HepG2 (cell line): ENCODE measurements around the gene THBS1. TPM values are rescaled to one million over a fixed set of nuclear protein-coding genes. Genes with fewer than 3 reads are reported as not detected.

Experiments used
- ATAC-seq: fragments of 200-7000 bp; cut with Tn5 transposase; 3 replicates; pipeline ENCODE4 v1.9.1; 2020; ENCODE audit warnings: mild to moderate bottlenecking, moderate library complexity
- BruUV-seq: library from RNA; stranded (reverse); fragments of 400-500 nt; replicated peaks from 2 replicates; lab custom pipeline; 2021; lab: Mats Ljungman, UMichigan
- CTCF ChIA-PET: fragments of 300-600 bp; formaldehyde crosslinking; extraction: SDS; loops from one replicate; lab custom pipeline; 2021; ENCODE audit warnings: low total read pairs, inconsistent platforms, low intra/inter-chr PET ratio; lab: Yijun Ruan, JAX
- POLR2A ChIA-PET: fragments of 350-600 bp; sonication (Branson Sonifier 250); formaldehyde crosslinking; loops from one replicate; lab custom pipeline; 2020; ENCODE audit warnings: antibody characterized with exemption, inconsistent platforms; lab: Yijun Ruan, JAX
- DNase-seq: peaks from one replicate; pipeline ENCODE4 v3.0.0-alpha.2; 2015; ENCODE audit warnings: low spot score
- FAIRE-seq: peaks from 3 replicates; lab custom pipeline; 2011; peaks lifted over from hg19 to GRCh38; lab: Jason Lieb, UNC
- H2AFZ ChIP-seq: one replicate; pipeline ENCODE4 v1.6.1; 2011; ENCODE audit warnings: low read length, inconsistent platforms
- H3K27ac ChIP-seq: fragments of 300-600 bp; 3 replicates; pipeline ENCODE4 v1.8.0; 2011; ENCODE audit warnings: mixed run types, mild to moderate bottlenecking, mixed read lengths, low read length, inconsistent platforms; ENCODE audit not compliant: insufficient read depth; ENCODE audit errors: extremely low read length
- H3K27me3 ChIP-seq, 2 experiments: fragments of 200-600 bp in 1 of 2; 2 replicates in 1 of 2; 3 replicates in 1 of 2; pipeline versions ENCODE4 v1.6.0 to v1.8.0; 2011; ENCODE audit warnings: low read length in 2 of 2, mild to moderate bottlenecking in 2 of 2, moderate library complexity in 2 of 2, inconsistent platforms in 1 of 2; ENCODE audit not compliant: insufficient read depth in 2 of 2, control insufficient read depth in 1 of 2
- H3K36me3 ChIP-seq, 2 experiments: fragments of 200-600 bp in 1 of 2; replicated peaks in 1 of 2; 2 replicates in 1 of 2; 3 replicates in 1 of 2; pipeline versions ENCODE4 v1.5.1 to v1.8.0; 2011; ENCODE audit warnings: low read length in 2 of 2, inconsistent platforms in 1 of 2; ENCODE audit not compliant: insufficient read depth in 2 of 2, control insufficient read depth in 1 of 2
- H3K4me1 ChIP-seq: 2 replicates; pipeline ENCODE4 v1.5.1; 2012; ENCODE audit warnings: low read length, inconsistent platforms; ENCODE audit not compliant: insufficient read depth
- H3K4me2 ChIP-seq: 2 replicates; pipeline ENCODE4 v1.6.0; 2011; ENCODE audit warnings: low read depth, low read length, inconsistent platforms
- H3K4me3 ChIP-seq, 3 experiments: fragments of 200-600 bp in 1 of 3; sonication (generic), shearing (Covaris generic) in 1 of 3; replicated peaks in 1 of 3; 2 replicates each; pipeline ENCODE4 v1.5.1; 2011 to 2016; ENCODE audit warnings: low read length in 3 of 3, inconsistent platforms in 2 of 3, low read depth in 2 of 3, mild to moderate bottlenecking in 2 of 3, control low read depth in 1 of 3, mixed read lengths in 1 of 3; ENCODE audit not compliant: insufficient read depth in 1 of 3
- H3K79me2 ChIP-seq: one replicate; pipeline ENCODE4 v1.6.1; 2011; ENCODE audit warnings: low read length, inconsistent platforms; ENCODE audit not compliant: insufficient read depth
- H3K9ac ChIP-seq: 2 replicates; pipeline ENCODE4 v1.6.0; 2011; ENCODE audit warnings: mild to moderate bottlenecking, low read depth, low read length, inconsistent platforms; ENCODE audit not compliant: insufficient read depth
- H3K9me3 ChIP-seq: 2 replicates; pipeline ENCODE4 v1.5.1; 2012; ENCODE audit warnings: mild to moderate bottlenecking, low read length
- H4K20me1 ChIP-seq: 2 replicates; pipeline ENCODE4 v1.6.0; 2011; ENCODE audit warnings: inconsistent platforms, mild to moderate bottlenecking, low read length, moderate library complexity; ENCODE audit not compliant: insufficient read depth
- IRF9 ChIP-seq: sonication (generic); formaldehyde crosslinking; IDR thresholded peaks from 2 replicates; pipeline ENCODE4 v1.8.0; 2022; ENCODE audit warnings: missing genetic modification reagents, mild to moderate bottlenecking, borderline replicate concordance
- MAX ChIP-seq: IDR thresholded peaks from 2 replicates; pipeline ENCODE4 v1.6.1; 2012; ENCODE audit warnings: inconsistent platforms
- MNT ChIP-seq: fragments of 450-650 bp; IDR thresholded peaks from 2 replicates; pipeline ENCODE4 v1.6.1; 2016
- PAXIP1 ChIP-seq: sonication (generic); formaldehyde crosslinking; conservative IDR thresholded peaks from 2 replicates; pipeline ENCODE4 v1.4.0; 2020; ENCODE audit warnings: mild to moderate bottlenecking, missing genetic modification reagents, moderate library complexity
- PPARG ChIP-seq: conservative IDR thresholded peaks from 2 replicates; pipeline ENCODE4 v1.6.1; 2016; ENCODE audit warnings: missing biosample characterization, missing genetic modification reagents
- ZNF569 ChIP-seq: sonication (generic); formaldehyde crosslinking; IDR thresholded peaks from 2 replicates; pipeline ENCODE4 v1.5.0; 2020; ENCODE audit warnings: mild to moderate bottlenecking, missing genetic modification reagents, moderate library complexity, borderline replicate concordance
- ZNF766 ChIP-seq: sonication (generic); formaldehyde crosslinking; IDR thresholded peaks from 2 replicates; pipeline ENCODE4 v1.5.0; 2020; ENCODE audit warnings: missing genetic modification reagents, borderline replicate concordance
- ZNF776 ChIP-seq: sonication (generic); formaldehyde crosslinking; IDR thresholded peaks from 2 replicates; pipeline ENCODE4 v1.4.0; 2020; ENCODE audit warnings: mild to moderate bottlenecking, missing genetic modification reagents
- WGBS: methylation state at CpG from one replicate; pipeline ENCODE4 v1.1.6; 2017; ENCODE audit warnings: low lambda C conversion rate; 5-methylcytosine and 5-hydroxymethylcytosine counted together
- in situ Hi-C: cut with HindIII; loops from 2 replicates; pipeline ENCODE4 v1.10.0; 2017; ENCODE audit warnings: low pct_unique_long_range_greater_than_20kb; ENCODE audit not compliant: extremely low pct_ligation_motif_present
- intact Hi-C: fragments of 100-400 bp; cut with micrococcal nuclease; formaldehyde crosslinking; loops from one replicate; pipeline ENCODE4 v1.10.0; 2022; ENCODE audit not compliant: unreplicated experiment
- polyA plus RNA-seq, 8 experiments: library from polyadenylated mRNA; depleted of rRNA in 3 of 8; stranded (reverse) in 7 of 8; unstranded in 1 of 8; fragments of >200 nt; fragmentation: Illumina TruSeq in 4 of 8; extraction: Trizol in 4 of 8; gene quantifications; 2 replicates each; pipeline versions ENCODE4 v1.2.1 to v1.2.3, GENCODE V29; 2011 to 2016; ENCODE audit warnings: low read depth in 4 of 8, missing spikeins in 1 of 8, mixed read lengths in 1 of 8; ENCODE audit not compliant: insufficient read depth in 1 of 8
- total RNA-seq, 5 experiments: library from RNA; depleted of rRNA; stranded (reverse); fragments of >200 nt; fragmentation: Illumina TruSeq; extraction: Trizol; gene quantifications; 2 replicates each; pipeline ENCODE4 v1.2.3, GENCODE V29; 2016; ENCODE audit warnings: low read depth in 1 of 5

THBS1 gene
- total and polyA plus RNA-seq, 2 of the 13 experiments (the other 11 are each of a cell fraction or from before 2014, with no cell fraction given), result 54.7 to 67.1 TPM

- CTCF ChIA-PET, result no interaction called here
- TF ChIP-seq ZNF776 (CRISPR knock-in tag) (no peak), MNT (peak; percentile 83)
- TF ChIP-seq, all 625 proteins: peak for 1
- no TSS peak for BruUV-seq
Observed at GRCh38 chr15:39535466-39535865, 45.4 kb upstream of the THBS1 start.

GRCh38 chr15:39538936-39539335 lies 41.9 kb upstream of the THBS1 start:
- CTCF ChIA-PET, result no interaction called here

More at GRCh38 chr15:39535466-39535865, 45.4 kb upstream of the THBS1 start:
- Histone ChIP-seq H3K4me1 (no peaks in the 10 kb centered on the region), H3K79me2 (no peaks in the 10 kb centered on the region), H3K9me3 (no peaks in the 10 kb centered on the region), H3K4me3 (no peak overlapping the region), H3K36me3 (no peaks in the 10 kb centered on the region), H4K20me1 (no peaks in the 10 kb centered on the region), H3K9ac (no peak overlapping the region), H3K4me2 (no peak overlapping the region), H2AFZ (no peak overlapping the region), H3K27ac (no peak overlapping the region), H3K27me3 (0 out of 5 replicates have a peak, but pooled peaks cover 1 to 7% of the 10 kb centered on the region in 2 experiments)
- intact Hi-C loops (no loop called here), in situ Hi-C loops (no loop called here)
- ATAC-seq (no peak), DNase-seq (no peak), FAIRE-seq (no peak)
- 42% methylated on average over 8 of the region's 10 CpGs for WGBS
- POLR2A ChIA-PET, result no interaction called here

More at GRCh38 chr15:39538936-39539335, 41.9 kb upstream of the THBS1 start:
- peaks cover 1 to 3% of the 10 kb centered on the region in 2 experiments; a peak in 1 of 5 replicates for H3K27me3 ChIP-seq
- H3K79me2 ChIP-seq, result no peaks in the 10 kb centered on the region
- WGBS, result 40% methylated on average over 3 of the region's 3 CpGs
- POLR2A ChIA-PET, result no interaction called here
- H4K20me1 ChIP-seq, result no peaks in the 10 kb centered on the region
- no peaks in the 10 kb centered on the region for H3K9me3 ChIP-seq
- no TSS peak for BruUV-seq
- no peak for FAIRE-seq
- H3K27ac ChIP-seq, result no peak overlapping the region
- H2AFZ ChIP-seq, result no peak overlapping the region
- no peak overlapping the region for H3K9ac ChIP-seq
- no peaks in the 10 kb centered on the region for H3K36me3 ChIP-seq
- no peak for DNase-seq
- intact Hi-C loops (no loop called here), in situ Hi-C loops (no loop called here)
- no peak overlapping the region for H3K4me3 ChIP-seq
- no peaks in the 10 kb centered on the region for H3K4me1 ChIP-seq
- no peak for TF ChIP-seq ZNF766 (CRISPR knock-in tag)
- TF ChIP-seq IRF9 (CRISPR knock-in tag), result no peak
- TF ChIP-seq PAXIP1, result no peak
- no peak for TF ChIP-seq ZNF569 (CRISPR knock-in tag)
- TF ChIP-seq MAX, result no peak
- no peak for TF ChIP-seq PPARG (CRISPR knock-in tag)
- H3K4me2 ChIP-seq, result no peak overlapping the region
- no peak for ATAC-seq
